A549 (cell line): ENCODE results near the gene NIBAN1. TPM values are rescaled to one million over a fixed set of nuclear protein-coding genes. Genes with fewer than 3 reads are reported as not detected.

Experiments used
- ATAC-seq, 2 experiments: fragments of 200-7000 bp in 1 of 2; fragments of >200 bp in 1 of 2; cut with Nextera tagmentation in 1 of 2; cut with Tn5 transposase in 1 of 2; 3 replicates each; pipeline versions ENCODE4 v1.8.0 to v1.9.1; 2018 to 2020; ENCODE audit warnings: mild to moderate bottlenecking in 1 of 2, moderate library complexity in 1 of 2
- CTCF ChIA-PET: fragments of 300-600 bp; sonication (Branson Sonifier 250); formaldehyde crosslinking; extraction: SDS; loops from one replicate; lab custom pipeline; 2021; ENCODE audit warnings: antibody characterized with exemption, inconsistent platforms; lab: Yijun Ruan, JAX
- POLR2A ChIA-PET: fragments of 350-600 bp; formaldehyde crosslinking; extraction: SDS; loops from one replicate; lab custom pipeline; 2021; ENCODE audit warnings: antibody characterized with exemption, inconsistent platforms; lab: Yijun Ruan, JAX
- DNase-seq, 2 experiments: peaks; one replicate each; pipeline versions ENCODE4 v3.0.0 to v3.0.0-alpha.2; 2011 to 2016; ENCODE audit warnings: low read depth in 1 of 2, low spot score in 1 of 2
- FAIRE-seq: peaks from 2 replicates; lab custom pipeline; 2011; peaks lifted over from hg19 to GRCh38; lab: Jason Lieb, UNC
- H3K27ac ChIP-seq, 2 experiments: fragments of >200 bp; sonication (Bioruptor Twin); formaldehyde crosslinking; 3 replicates each; pipeline ENCODE4 v1.5.1; 2016 to 2017
- H3K4me1 ChIP-seq: fragments of >200 bp; sonication (Bioruptor Twin); formaldehyde crosslinking; 3 replicates; pipeline ENCODE4 v1.6.1; 2016
- H3K4me2 ChIP-seq: fragments of >200 bp; sonication (Bioruptor Twin); formaldehyde crosslinking; 3 replicates; pipeline ENCODE4 v1.6.1; 2016
- H3K4me3 ChIP-seq: fragments of >200 bp; sonication (Bioruptor Twin); formaldehyde crosslinking; 3 replicates; pipeline ENCODE4 v1.5.1; 2016
- H3K9me3 ChIP-seq: fragments of >200 bp; sonication (Bioruptor Twin); formaldehyde crosslinking; 3 replicates; pipeline ENCODE4 v1.6.1; 2016
- BCL3 ChIP-seq: fragments of >200 bp; sonication (Bioruptor Twin); formaldehyde crosslinking; IDR thresholded peaks from 3 replicates; pipeline ENCODE4 v1.6.1; 2016
- CBX2 ChIP-seq: fragments of 200-600 bp; sonication (generic); IDR thresholded peaks from 2 replicates; pipeline ENCODE4 v1.6.1; 2016; ENCODE audit warnings: low read depth, mild to moderate bottlenecking, borderline replicate concordance
- CBX8 ChIP-seq: fragments of 200-600 bp; sonication (generic); IDR thresholded peaks from 2 replicates; pipeline ENCODE4 v1.6.1; 2016
- CHD2 ChIP-seq: fragments of 150-350 bp; IDR thresholded peaks from 2 replicates; pipeline ENCODE4 v1.6.1; 2014; ENCODE audit warnings: low read length; ENCODE audit not compliant: partially characterized antibody
- CHD4 ChIP-seq: fragments of 200-600 bp; sonication (generic); IDR thresholded peaks from 2 replicates; pipeline ENCODE4 v1.6.1; 2016; ENCODE audit warnings: antibody characterized with exemption, mild to moderate bottlenecking, borderline replicate concordance
- E2F6 ChIP-seq: IDR thresholded peaks from 2 replicates; pipeline ENCODE4 v1.6.1; 2012; ENCODE audit warnings: low read depth, borderline replicate concordance
- EHF ChIP-seq: fragments of 250-450 bp; sonication (Bioruptor Pico); IDR thresholded peaks from 2 replicates; pipeline ENCODE4 v1.5.0; 2020; ENCODE audit warnings: mild to moderate bottlenecking
- ELK1 ChIP-seq: fragments of 150-350 bp; IDR thresholded peaks from 2 replicates; pipeline ENCODE4 v1.6.1; 2014; ENCODE audit warnings: low read depth, mild to moderate bottlenecking, low read length
- EP300 ChIP-seq, 2 experiments: fragments of >200 bp; sonication (Bioruptor Twin); formaldehyde crosslinking; IDR thresholded peaks; 2 replicates in 1 of 2; 3 replicates in 1 of 2; pipeline ENCODE4 v1.6.1; 2016 to 2017
- ESRRA ChIP-seq: fragments of 150-350 bp; IDR thresholded peaks from 2 replicates; pipeline ENCODE4 v1.6.1; 2014; ENCODE audit warnings: mild to moderate bottlenecking, low read length, borderline replicate concordance
- FOSL2 ChIP-seq, 2 experiments: fragments of 450-650 bp in 1 of 2; fragments of >200 bp in 1 of 2; sonication (Bioruptor Twin) in 1 of 2; formaldehyde crosslinking; IDR thresholded peaks; 2 replicates each; pipeline versions ENCODE4 v1.5.0 to v1.6.1; 2016 to 2020; ENCODE audit warnings: mild to moderate bottlenecking in 1 of 2, moderate library complexity in 1 of 2
- HES2 ChIP-seq: fragments of >200 bp; sonication (Bioruptor Twin); formaldehyde crosslinking; IDR thresholded peaks from 2 replicates; pipeline ENCODE4 v1.6.1; 2016
- HMGXB4 ChIP-seq: fragments of 250-450 bp; sonication (Bioruptor Pico); IDR thresholded peaks from 2 replicates; pipeline ENCODE4 v1.5.0; 2021; ENCODE audit warnings: mild to moderate bottlenecking, moderate library complexity, borderline replicate concordance
- HOXB13 ChIP-seq: fragments of 250-450 bp; sonication (Bioruptor Pico); IDR thresholded peaks from 2 replicates; pipeline ENCODE4 v1.5.0; 2020; ENCODE audit warnings: low read depth, mild to moderate bottlenecking, moderate library complexity
- HOXB5 ChIP-seq: fragments of 250-450 bp; sonication (Bioruptor Pico); IDR thresholded peaks from 2 replicates; pipeline ENCODE4 v1.5.0; 2020; ENCODE audit warnings: mild to moderate bottlenecking, moderate library complexity
- JUNB ChIP-seq: fragments of >200 bp; sonication (Bioruptor Twin); formaldehyde crosslinking; IDR thresholded peaks from 2 replicates; pipeline ENCODE4 v1.6.1; 2016
- KDM1A ChIP-seq: fragments of 200-600 bp; sonication (generic); IDR thresholded peaks from 2 replicates; pipeline ENCODE4 v1.6.1; 2016; ENCODE audit warnings: low read depth, mild to moderate bottlenecking
- MAX ChIP-seq: IDR thresholded peaks from 2 replicates; pipeline ENCODE4 v1.6.1; 2012
- MAZ ChIP-seq: fragments of 150-350 bp; IDR thresholded peaks from 2 replicates; pipeline ENCODE4 v1.6.1; 2014; ENCODE audit warnings: antibody characterized with exemption, low read depth, low read length, borderline replicate concordance
- NFE2L2 ChIP-seq: fragments of 150-350 bp; conservative IDR thresholded peaks from 2 replicates; pipeline ENCODE4 v1.6.1; 2014; ENCODE audit warnings: low read length
- PHF8 ChIP-seq: fragments of 200-600 bp; sonication (generic); IDR thresholded peaks from 2 replicates; pipeline ENCODE4 v1.6.1; 2016; ENCODE audit warnings: low read depth, mild to moderate bottlenecking, antibody characterized with exemption, moderate library complexity, borderline replicate concordance
- POLR2A ChIP-seq: IDR thresholded peaks from 2 replicates; pipeline ENCODE4 v1.6.1; 2012; ENCODE audit warnings: mild to moderate bottlenecking, low read length
- POLR2AphosphoS2 ChIP-seq: conservative IDR thresholded peaks from 2 replicates; pipeline ENCODE4 v1.6.1; 2012; ENCODE audit warnings: low read length, improper control_type of control experiment, inconsistent platforms
- RARB ChIP-seq: fragments of 250-450 bp; sonication (Bioruptor Pico); IDR thresholded peaks from 2 replicates; pipeline ENCODE4 v1.8.0; 2021; ENCODE audit warnings: mild to moderate bottlenecking, moderate library complexity
- RFX5 ChIP-seq: fragments of 450-650 bp; IDR thresholded peaks from 2 replicates; pipeline ENCODE4 v1.7.1; 2014; ENCODE audit warnings: antibody characterized with exemption, mild to moderate bottlenecking, moderate library complexity
- SMC3 ChIP-seq: fragments of >200 bp; sonication (Bioruptor Twin); formaldehyde crosslinking; IDR thresholded peaks from 3 replicates; pipeline ENCODE4 v1.6.1; 2018; ENCODE audit warnings: inconsistent platforms
- ZFP36 ChIP-seq: fragments of 450-650 bp; IDR thresholded peaks from 2 replicates; pipeline ENCODE4 v1.6.1; 2014; ENCODE audit warnings: borderline replicate concordance; ENCODE audit not compliant: partially characterized antibody
- ZNF302 ChIP-seq: fragments of 250-450 bp; sonication (Bioruptor Pico); IDR thresholded peaks from 2 replicates; pipeline ENCODE4 v1.9.0; 2021; ENCODE audit warnings: inconsistent platforms, mild to moderate bottlenecking, moderate library complexity
- ZSCAN20 ChIP-seq: fragments of 250-450 bp; sonication (Bioruptor Pico); IDR thresholded peaks from 2 replicates; pipeline ENCODE4 v1.8.0; 2022; ENCODE audit warnings: mild to moderate bottlenecking, moderate library complexity
- polyA plus RNA-seq, 4 experiments: library from polyadenylated mRNA; depleted of rRNA in 3 of 4; stranded (reverse); fragments of >200 nt; fragmentation: RNase III in 1 of 4; extraction: RNeasy Plus Mini Kit Qiagen cat#74134 plus additional on column Dnase treatment in 1 of 4; gene quantifications; 2 replicates in 3 of 4; 3 replicates in 1 of 4; pipeline ENCODE4 v1.2.3, GENCODE V29; 2011 to 2017

NIBAN1 gene
- polyA plus RNA-seq, 2 of the 4 experiments (the other 2 are of a cell fraction), result 0.35 to 12.7 TPM

GRCh38 chr1:185014941-185015340 is 40.6 kb upstream of the NIBAN1 start (continued):
- no peak for TF ChIP-seq RARB (CRISPR knock-in tag)

- Histone ChIP-seq H3K9me3 (no peaks in the 10 kb centered on the region), H3K4me2 (no peak overlapping the region), H3K27ac (no peak overlapping the region), H3K4me3 (no peak overlapping the region), H3K4me1 (no peaks in the 10 kb centered on the region)
- no peak for DNase-seq
- TF ChIP-seq ELK1, result no peak
- no peak for TF ChIP-seq RFX5
- no peak for TF ChIP-seq SMC3
- TF ChIP-seq POLR2A, result no peak
- no peak for TF ChIP-seq ZNF302 (CRISPR knock-in tag)
- TF ChIP-seq JUNB, result no peak
- TF ChIP-seq EP300 (IDR thresholded peaks at IDR 0.05), result no peak
- no peak for TF ChIP-seq ZSCAN20 (CRISPR knock-in tag)
- TF ChIP-seq HMGXB4 (CRISPR knock-in tag), result no peak
- no peak for TF ChIP-seq CHD4
- TF ChIP-seq HES2, result no peak
- TF ChIP-seq CBX8, result no peak
- no peak for TF ChIP-seq ESRRA
- no peak for TF ChIP-seq CHD2
- no peak for TF ChIP-seq POLR2AphosphoS2
- TF ChIP-seq E2F6, result no peak
- no peak for TF ChIP-seq MAZ
- no peak for TF ChIP-seq PHF8
- no peak for FAIRE-seq
- ChIA-PET POLR2A (no interaction called here), CTCF (interaction anchor here (1.0 kb wide), 1 partner anchor 33 kb away, joined by 3 read pairs; no protein-coding TSS in a partner anchor)
- no peak for ATAC-seq
Measured at GRCh38 chr1:185010361-185010760, 36.1 kb upstream of the NIBAN1 start.

- ChIA-PET CTCF (interaction anchor here (1.3 to 1.4 kb wide), 3 partner anchors 161 to 661 kb away, joined by 3 to 7 read pairs (median 3); no protein-coding TSS in a partner anchor), POLR2A (no interaction called here)
- no peak overlapping the region for H3K4me2 ChIP-seq
- H3K4me3 ChIP-seq, result no peak overlapping the region
- FAIRE-seq (no peak), DNase-seq (no peak), ATAC-seq (no peak)
- no peak overlapping the region for H3K27ac ChIP-seq
- H3K4me1 ChIP-seq, result no peaks in the 10 kb centered on the region
- no peaks in the 10 kb centered on the region for H3K9me3 ChIP-seq
- TF ChIP-seq POLR2AphosphoS2, result no peak
- no peak for TF ChIP-seq HOXB13 (CRISPR knock-in tag)
- TF ChIP-seq ZFP36, result no peak
- TF ChIP-seq MAZ, result no peak
- no peak for TF ChIP-seq CHD4
- no peak for TF ChIP-seq HMGXB4 (CRISPR knock-in tag)
- no peak for TF ChIP-seq RFX5
- no peak for TF ChIP-seq NFE2L2
- TF ChIP-seq MAX, result no peak
- TF ChIP-seq CHD2, result no peak
- TF ChIP-seq BCL3, result no peak
- no peak for TF ChIP-seq FOSL2 (IDR thresholded peaks at IDR 0.05)
- TF ChIP-seq FOSL2 (CRISPR knock-in tag; IDR thresholded peaks at IDR 0.05), result no peak
- no peak for TF ChIP-seq EHF (CRISPR knock-in tag)
- TF ChIP-seq RARB (CRISPR knock-in tag), result no peak
- TF ChIP-seq ZNF302 (CRISPR knock-in tag), result no peak
- TF ChIP-seq CBX2, result no peak
- no peak for TF ChIP-seq KDM1A
- no peak for TF ChIP-seq HOXB5 (CRISPR knock-in tag)
Measured at GRCh38 chr1:185008838-185009237, 34.5 kb upstream of the NIBAN1 start.
